DMS 273 (cell line): ENCODE data around the gene RABGAP1L.
"Not testable (repeated sequence)": the region's sequence is repeated elsewhere in the genome, so short reads cannot be mapped to it uniquely, and the experiment has no call there.

Experiments
- DNase-seq: peaks from one replicate; lab custom pipeline; 2025; ENCODE audit not compliant: unreplicated experiment; lab: John Stamatoyannopoulos, UW

RABGAP1L gene

DNA sequence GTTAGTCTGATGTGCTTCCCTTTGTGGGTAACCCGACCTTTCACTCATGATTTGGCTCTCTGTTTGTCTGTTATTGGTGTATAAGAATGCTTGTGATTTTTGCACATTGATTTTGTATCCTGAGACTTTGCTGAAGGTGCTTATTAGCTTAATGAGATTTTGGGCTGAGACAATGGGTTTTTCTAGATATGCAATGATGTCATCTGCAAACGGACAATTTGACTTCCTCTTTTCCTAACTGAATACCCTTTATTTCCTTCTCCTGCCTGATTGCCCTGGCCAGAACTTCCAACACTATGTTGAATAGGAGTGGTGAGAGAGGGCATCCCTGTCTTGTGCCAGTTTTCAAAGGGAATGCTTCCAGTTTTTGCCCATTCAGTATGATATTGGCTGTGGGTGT is 490.3 kb downstream of the RABGAP1L start:
- not testable (repeated sequence) for DNase-seq

DNA sequence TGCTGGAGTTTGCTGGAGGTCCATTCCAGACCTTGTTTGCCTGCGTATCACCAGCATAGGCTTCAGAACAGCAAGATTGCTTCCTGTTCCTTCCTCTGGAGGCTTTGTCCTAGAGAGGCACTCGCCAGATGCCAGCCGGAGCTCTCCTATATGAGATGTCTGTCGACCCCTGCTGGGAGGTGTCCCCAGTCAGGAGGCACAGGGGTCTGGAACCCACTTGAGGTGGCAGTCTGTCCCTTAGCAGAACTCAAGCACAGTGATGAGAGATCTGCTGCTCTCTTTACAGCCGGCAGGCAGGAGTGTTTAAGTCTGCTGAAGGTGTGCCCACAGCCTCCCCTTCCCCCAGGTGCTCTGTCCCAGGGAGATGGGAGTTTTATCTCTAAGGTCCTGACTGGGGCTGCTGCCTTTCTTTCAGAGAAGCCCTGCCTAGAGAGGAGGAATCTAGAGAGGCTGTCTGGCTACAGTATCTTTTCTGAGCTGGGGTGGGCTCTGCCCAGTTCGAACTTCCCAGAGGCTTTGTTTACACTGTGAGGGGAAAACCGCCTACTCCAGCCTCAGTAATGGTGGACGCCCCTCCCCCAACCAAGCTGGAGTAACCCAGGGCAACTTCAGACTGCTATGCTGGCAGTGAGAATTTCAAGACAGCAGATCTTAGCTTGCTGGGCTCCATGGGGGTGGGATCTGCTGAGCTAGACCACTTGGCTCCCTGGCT is 493.4 kb downstream of the RABGAP1L start:
- DNase-seq: no peak

DNA sequence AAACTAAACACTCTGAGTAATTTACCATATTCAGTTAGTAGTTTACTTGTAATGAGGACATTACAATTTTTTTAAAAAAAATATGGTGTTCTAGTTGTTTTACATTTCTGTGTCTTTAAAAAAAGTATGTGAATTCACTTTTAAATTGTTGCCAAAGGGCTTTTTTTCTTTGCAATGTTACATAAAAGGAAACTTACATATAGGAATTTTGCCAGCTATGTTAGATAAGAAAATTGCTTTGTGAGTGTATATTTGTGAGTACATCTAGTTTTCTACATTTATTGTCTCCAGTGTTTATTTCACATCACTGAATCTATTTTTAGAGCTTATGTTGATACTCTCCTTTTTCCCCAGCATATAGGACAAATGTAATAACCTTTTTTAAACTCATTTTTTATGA is 495.2 kb downstream of the RABGAP1L start:
- DNase-seq: no peak

DNA sequence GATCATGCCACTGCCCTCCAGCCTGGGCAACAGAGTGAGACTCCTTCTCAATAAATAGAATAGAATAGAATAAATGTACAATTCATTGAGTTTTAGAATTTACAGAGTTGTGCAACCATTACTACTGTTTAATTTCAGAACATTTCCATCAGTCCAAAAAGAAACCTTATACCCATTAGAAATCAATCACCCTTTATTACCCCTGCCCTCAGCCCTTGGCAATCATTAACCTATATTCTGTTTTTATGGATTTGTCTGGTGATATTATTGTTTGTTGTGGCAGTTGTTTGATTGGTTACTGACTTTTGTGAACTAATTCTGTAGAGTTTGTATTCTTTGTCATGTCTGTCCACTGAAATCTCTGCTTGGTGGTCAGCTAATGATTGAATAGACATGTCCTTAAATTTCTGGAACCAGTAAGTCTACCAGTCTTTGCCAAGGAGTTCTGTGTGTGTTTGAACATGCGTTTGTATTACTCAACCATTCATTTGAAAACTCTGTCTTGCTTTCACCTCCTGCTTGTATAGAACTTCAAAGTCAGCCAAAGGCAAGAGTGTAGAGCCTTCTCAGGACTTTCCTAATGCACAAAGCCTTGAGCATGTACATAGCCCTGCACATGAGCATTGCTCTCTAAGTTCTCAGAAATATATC is 497.2 kb downstream of the RABGAP1L start:
- no peak for DNase-seq

DNA sequence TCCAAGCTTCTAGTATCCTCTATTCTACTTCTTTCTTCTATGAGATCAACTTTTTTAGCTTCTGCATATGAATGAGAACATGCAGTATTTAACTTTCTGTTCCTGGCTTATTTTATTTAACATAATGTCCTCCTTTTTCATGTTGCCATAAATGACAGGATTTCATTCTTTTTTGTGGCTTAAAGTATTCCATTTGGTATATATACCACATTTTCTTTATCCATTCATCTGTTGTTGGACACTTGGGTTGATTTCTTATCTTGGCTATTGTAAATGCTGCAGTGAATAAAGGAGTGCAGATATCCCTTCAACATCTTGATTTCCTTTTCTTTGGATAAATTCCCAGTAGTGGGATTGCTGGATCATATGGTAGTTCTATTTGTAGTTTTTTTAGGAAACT is 498.1 kb downstream of the RABGAP1L start:
- no peak for DNase-seq

DNA sequence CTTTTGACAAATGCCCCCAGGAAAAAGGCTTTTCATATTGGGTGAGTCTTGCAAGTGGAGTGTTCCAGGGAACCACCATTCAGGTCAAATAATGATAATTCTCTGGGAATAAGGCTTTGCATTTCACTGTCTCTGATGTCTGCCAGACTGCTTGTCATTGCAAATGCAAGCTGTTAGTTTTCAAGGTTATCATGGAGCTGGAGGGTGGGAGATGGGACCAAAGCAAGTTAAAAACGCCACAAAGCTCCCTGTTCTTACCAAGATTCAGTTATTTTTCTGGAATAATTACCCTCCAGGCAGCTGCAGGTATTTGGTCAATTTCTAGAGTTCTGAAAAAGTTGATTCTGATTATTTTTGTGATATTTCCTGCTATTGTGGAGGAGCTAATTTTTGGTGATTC is 498.6 kb downstream of the RABGAP1L start:
- DNase-seq: no peak

DNA sequence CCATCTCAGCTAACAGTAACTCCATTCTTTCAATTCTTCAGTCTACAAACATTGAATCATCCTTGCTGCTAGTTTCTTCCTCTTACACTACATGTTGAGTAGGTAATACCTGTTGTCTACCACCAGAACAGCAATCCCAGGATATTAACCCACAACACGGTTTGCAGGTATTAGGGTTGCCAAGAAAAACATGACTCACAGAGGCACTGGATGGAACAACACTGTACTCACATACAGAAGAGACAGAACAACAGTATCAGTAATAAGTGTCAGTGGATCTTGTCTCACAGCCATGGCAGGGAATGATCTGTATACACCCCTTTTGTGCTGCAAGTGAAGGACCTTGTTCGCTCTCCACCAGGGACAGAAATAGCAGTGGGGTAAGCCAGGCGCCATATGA is 500.5 kb downstream of the RABGAP1L start:
- no peak for DNase-seq

DNA sequence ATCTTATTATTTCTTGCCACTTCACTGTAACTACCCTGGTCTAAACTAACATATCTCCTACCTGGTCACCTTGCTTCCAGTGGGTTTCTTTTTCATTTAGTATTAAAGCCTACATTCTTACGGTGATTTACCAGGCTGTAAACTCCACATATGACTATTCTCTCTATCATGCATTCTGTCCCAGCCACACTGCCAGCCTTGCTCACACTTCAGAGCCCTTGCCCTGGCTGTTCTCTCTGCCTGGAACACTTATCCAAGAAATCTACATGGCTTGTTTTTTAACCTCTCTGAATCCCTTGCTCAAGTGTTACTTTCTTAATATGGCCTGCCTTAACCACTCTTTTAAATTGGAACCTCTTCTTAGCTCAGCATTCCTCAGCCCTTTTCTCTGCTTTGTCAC is 501.2 kb downstream of the RABGAP1L start:
- DNase-seq: no peak

DNA sequence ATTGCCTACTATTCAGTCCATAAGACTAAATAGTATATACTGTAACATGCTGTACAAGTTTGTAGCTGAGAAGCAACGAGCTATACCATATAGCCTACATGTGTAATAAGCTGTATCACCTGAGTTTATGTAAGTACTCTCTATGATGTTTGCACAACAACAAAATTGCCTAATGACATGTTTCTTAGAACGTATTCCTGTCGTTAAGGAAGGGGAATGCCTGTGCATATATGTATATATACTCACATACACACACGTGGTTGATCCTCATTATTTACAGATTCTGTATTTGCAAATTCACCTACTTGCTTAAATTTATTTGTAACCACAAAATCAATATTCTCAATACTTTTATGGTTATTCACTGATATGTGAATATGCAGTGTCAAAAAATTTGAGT is 504.0 kb downstream of the RABGAP1L start:
- DNase-seq: no peak

DNA sequence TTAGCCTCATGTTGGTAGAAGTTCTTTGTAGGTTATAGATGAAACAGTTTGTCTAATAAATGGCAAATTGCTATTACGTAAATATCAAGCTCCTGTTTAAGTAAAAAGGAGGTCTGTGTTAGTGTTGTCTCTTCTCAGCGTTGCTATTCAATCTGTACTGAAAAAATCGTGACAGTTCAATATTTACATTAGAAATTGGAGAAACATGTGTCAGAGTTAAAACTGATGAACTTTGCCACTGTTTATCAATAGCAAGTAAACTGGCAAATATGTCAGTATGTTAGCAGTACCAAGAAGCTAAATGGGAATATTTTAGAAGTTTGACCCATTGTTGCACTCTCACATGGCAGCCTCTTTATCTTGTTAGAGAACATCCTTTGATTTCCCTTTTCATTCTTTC is 506.9 kb downstream of the RABGAP1L start:
- DNase-seq: no peak

DNA sequence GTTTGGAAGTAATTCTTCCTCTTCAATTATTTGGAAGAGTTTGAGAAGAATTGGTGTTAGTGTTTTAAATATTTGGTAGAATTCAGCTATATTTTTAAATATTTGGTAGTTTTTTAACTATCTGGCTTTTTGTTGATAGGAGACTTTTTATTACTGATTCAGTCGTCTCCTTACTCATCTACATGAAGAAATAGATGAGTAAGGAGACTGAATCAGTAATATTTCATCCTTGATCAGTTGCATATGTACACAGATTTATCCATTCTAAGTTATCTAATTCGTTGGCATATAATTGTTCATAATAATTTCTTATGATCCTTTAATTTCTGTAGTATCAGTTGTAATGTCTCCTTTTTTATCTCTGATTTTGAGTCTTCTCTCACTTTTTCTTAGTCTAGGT is 512.5 kb downstream of the RABGAP1L start:
- no peak for DNase-seq

DNA sequence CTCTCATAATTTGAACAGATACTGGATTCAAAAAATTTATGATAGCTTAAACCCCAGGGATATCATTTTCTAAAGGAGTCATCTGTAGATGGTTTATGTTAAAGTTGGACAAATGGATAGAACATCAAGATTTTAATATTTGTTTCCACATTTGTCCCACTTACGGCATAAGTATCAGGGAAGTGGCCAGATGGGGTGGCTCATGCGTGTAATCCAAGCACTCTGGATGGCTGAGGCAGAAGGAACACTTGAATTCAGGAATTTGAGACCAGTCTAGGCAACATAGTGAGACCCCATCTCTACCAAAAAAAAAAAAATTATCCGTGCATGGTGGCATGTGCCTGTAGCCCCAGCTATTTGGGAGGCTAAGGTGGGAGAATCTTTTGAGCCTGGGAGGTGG is 517.5 kb downstream of the RABGAP1L start:
- DNase-seq: peak; percentile 35

DNA sequence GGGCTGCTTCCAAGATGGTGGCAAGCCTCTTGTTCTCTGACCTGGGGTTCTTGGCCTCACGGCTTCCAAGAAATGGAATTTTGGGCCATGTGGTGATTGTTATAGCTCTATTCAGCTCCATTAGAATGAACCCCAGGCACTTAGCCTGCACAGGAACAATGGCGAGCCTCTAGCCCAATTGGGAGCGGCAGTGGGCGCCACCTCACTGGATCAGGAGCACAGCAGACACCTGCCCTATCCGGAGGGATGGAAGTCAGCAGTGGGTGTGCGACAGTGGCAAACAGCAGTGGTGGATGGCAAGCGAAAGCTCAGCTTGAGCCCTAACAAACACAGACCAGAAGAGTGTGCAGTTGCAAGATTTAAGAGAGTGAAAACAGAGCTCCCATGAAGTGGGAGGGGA is 519.3 kb downstream of the RABGAP1L start:
- DNase-seq: no peak

DNA sequence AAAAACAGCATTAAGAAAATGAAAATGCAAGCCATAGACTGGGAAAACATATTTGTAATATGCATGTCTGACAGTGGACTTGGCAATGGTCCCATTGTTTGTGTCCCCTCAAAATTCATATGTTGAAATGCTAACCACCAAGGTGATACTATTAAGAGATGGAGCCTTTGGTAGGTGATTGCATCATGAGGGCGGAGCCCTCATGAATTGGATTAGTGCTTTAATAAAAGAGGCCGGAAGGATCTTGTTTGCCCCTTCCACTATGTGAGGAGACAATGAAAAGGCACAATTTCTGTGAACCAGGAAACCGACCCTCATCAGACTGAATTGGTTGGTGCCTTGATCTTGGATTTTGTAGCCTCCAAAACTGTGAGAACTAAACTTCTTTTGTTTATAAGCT is 520.8 kb downstream of the RABGAP1L start:
- no peak for DNase-seq

DNA sequence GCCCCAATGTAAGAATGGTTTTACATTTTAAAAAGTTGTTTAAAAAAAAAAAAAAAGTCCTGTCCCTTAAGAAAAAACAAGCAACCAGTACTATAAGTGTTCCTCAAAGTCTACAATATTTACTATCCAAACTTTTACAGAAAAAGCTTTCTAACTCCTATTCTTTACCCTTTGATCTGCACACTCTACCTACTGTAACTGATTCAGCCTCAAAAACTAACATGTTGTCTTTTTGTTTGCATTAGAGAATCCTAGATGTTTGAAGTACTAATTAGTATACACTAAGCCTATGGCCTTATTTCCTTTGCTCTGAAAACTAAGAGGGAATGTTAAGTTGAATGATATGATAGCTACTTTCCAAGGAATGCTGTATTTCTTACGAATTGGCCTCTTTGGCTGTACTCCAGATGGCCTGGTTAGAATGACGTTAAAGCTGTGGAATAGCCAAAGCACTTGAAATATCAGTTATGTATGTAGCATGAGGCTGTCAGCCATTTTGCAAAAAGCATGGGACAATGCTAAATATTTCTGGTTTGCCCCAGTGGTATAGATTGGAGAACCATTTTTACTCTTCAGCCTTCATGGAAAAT is 523.2 kb downstream of the RABGAP1L start:
- DNase-seq: no peak

DNA sequence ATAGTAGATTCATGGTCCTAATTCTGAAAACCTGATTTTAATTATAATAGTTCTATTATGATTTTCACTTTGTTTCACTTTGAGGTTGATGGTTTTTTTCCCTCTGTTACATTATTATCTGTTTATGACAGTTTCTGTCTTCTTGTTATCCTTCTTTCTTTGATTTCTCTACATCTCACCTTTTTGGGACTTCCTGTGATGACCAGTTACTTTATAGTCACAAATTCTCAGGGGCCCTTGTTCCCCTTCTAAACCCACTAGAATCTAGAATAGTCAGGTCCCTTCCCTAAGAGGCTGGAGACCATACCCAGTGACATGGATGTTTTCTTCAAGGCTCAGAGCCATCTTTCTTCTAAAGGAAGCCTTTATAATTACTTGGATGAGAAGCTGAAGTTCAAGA is 526.9 kb downstream of the RABGAP1L start:
- DNase-seq: no peak

DNA sequence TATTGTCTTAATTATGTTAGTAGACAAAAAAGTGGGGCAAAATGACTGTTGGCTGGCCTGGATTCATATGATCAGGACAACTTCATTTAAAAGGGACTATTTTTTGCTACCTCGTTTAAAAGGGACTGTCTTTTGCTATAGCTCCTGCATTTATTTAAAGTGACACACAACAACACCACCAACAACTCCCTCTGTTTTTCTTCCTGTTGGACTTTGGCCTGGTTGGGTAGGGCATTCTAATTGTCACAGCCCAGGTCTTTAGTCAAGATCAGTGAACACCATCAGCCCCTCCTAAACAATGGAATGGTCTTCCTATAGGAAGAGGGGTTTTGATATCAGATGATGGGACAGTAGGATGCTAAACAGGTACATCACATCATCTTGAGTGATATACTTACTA is 530.2 kb downstream of the RABGAP1L start:
- DNase-seq: no peak

DNA sequence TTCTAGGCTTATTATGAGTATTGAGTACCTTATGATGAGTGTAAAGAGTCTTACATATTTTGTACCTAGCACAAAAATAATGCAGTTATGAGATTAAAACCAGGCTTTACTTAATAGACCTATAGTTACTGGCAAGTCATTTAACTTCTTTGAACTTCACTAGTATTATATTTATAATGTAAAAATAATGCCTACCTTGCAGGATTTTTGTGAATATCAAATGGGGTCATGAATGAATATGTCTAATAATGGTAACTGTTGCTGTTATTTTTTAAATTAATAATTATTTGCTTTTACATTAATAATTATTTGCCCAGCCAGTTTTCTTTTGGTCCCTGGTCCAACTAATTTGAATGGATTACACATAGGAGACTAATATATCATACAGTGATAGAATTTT is 530.9 kb downstream of the RABGAP1L start:
- DNase-seq: no peak

DNA sequence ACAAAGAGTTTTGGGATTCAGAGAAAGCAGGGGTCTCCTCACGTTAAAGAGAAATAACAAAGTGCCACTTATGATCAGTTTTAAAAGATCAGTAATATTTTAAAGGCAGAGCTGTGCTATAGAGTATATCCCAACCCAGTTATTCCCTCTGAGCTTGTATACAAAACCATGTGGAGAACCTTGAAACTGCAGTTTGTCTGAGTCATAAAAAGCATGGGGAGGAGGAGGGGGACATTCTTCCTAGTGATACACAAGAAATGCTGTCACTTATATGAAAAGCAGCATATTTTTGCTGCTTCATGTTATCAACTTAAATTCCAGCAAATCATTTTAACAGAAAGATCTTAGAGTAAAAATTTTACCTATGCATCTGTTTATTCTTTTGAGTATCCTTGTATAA is 533.0 kb downstream of the RABGAP1L start:
- DNase-seq: peak; percentile 24

DNA sequence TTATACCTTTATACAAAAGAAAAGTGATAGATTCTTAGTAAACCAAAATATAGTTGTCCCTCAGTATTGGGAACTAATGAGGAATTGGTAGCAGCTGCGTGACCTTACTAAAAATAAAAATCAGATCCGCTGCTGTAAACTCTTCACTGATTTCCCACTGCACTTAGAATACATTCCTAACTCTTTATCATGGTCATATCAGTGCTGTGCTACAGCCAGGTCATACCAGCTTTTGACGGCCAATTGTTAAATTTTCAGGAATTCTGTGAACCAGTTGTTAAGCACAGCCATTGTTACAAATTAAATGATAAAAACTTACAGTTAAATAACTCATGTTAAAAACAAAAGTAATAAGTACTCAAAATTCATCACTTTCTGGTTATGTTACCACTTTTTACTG is 533.8 kb downstream of the RABGAP1L start:
- DNase-seq: no peak

DNA sequence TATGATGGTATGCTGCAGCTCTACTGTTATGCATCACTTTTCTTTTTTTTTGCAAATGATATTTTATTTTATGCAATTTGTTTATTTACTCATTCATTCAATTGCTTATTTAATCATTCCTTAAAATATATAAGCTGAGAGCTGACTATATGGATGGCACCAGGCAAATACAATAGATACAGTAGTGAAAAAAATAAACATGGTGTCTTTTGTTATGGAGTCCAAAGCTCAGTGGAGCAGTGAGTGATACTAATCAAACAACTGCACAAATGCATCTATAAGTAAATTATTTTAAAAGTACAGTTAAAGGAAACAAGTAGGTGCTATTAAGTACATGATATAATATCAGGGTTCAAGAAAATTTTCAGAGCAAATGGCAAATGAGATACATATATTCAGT is 534.2 kb downstream of the RABGAP1L start:
- DNase-seq: not testable (repeated sequence)

DNA sequence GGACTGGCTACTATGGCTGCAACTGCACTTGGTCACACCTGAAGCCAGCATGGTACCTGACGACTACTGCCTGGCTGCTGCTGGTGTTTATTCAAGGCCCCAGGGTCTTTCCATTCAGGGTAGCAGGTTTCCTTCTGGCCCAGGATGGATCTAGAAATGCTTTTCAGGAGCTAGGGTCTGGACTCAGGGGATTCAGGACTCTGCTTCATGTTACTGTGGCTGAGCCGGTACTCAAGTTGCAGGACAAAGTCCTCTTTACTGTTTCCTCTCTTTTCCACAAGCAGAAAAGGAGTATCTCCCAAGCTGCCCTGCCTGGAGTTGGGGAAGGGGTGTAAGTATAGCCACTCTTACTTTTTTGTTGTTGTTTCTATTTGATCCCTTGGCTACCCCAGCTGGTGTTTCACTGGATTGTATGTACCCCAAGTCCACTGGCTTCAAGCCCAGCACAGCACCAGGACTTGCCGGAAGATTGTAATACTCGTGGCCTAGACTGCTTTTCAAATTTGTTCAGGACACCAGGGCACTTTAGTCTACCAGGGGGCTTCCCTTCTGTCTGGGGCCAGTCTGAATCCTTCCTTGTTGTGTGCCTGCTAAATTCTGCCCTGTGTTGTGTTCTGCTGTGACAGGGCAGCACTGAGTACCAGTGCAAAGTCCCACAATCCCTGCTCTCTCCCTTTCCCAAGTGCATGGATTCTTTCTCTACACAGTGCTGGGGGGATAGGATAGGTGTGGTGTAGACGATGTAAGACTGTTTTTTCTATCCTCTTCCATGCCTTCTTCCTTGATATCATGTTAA is 536.9 kb downstream of the RABGAP1L start:
- no peak for DNase-seq
